HG03103 (cell line): ENCODE results near the gene RHOBTB1.

ENCODE experiments used
- ATAC-seq: cut with Tn5 transposase; IDR thresholded peaks from one replicate; pipeline ENCODE4 v1.9.1; 2021; ENCODE audit warnings: low read depth; ENCODE audit not compliant: unreplicated experiment

RHOBTB1 gene

GRCh38 chr10:60965696-60966095, 21.7 kb upstream of the RHOBTB1 start:
- ATAC-seq, result no peak

DNA sequence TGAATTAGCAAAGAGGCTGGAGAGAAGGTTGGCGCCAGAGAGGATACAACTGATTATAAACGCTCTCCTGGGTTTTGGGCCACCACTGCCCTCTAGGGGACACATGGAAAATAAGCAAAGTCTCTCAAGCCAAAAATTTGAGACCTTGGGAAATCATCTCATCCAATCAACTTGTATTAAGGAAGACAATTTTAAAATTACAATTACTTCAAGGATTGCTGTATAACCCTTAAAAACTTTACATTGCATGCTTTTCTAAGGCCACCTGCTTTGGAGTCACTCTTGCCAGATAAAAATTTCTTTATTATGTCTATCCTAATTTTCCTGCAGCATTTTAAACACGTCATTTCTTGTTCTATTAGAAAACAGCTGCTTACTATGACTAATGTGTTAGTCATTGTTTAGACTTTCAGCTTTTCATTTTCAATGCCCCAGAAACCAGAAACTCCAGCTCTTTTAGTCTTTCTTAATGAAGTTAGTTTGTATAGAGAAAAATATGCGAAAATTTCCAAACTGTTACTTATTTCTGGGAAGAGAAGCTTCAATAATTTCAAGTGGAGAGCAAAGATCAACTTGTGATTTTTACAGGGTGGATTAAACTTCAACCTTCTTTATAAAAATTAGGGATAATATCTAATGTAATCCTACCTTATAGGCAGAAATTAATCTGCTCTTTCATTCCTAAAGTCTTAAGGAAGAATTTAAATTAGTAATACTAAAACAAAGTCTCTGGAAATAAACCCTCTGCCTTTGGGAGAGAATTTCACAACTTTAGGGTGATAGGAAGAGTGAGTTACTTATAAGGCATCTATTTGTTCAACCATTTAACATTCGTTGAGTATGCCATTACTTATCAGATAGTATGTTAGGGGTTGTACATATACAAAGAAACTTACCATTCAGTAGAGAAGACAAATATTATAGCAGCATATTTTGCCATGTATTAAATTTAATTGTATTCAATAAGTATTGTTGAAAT, 20.6 kb upstream of the RHOBTB1 start:
- no peak for ATAC-seq

DNA sequence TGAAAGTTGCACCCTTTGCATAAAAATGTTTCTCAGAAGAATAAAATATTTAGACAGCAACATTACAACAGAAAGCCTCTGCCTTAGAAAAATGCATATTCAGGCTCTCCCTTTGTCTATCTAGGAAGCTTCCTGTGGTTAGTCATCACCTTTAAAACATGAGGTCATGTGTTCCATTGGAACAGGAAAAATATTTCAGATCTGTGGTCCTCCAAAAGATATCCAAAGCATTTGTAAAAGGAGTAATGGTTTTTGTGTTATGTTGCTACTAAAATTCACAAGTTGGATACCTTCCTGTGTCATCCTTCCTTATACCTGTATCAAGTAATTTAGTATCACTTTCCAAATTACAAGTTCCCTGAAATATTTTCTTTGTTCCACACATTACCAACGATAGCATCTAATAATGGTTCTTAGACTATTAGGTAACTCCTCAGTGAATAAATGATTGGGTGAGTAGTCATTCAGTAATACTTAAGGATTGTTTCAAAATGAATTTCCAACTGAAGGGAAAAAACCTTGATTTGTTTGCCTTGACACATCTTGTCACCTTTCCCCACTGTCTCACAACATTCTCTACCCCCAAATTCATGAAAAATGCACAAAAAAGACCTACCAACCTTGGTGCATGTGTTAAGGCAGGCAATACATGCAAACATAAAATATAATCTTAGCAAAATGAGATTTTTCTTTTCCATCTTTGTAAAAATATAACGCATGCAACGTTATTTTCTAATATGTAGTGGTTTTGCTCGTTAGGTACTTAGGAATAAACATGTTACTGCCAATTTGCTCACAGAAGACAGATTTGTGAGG, 19.7 kb upstream of the RHOBTB1 start:
- ATAC-seq, result no peak

- ATAC-seq, result no peak
Observed at GRCh38 chr10:60962946-60963345, 19.0 kb upstream of the RHOBTB1 start.

GRCh38 chr10:60960913-60961312, 16.9 kb upstream of the RHOBTB1 start:
- no peak for ATAC-seq

- ATAC-seq, result no peak
Observed at GRCh38 chr10:60960031-60960430, 16.0 kb upstream of the RHOBTB1 start.

GRCh38 chr10:60958892-60959601, 15.1 kb upstream of the RHOBTB1 start:
- ATAC-seq, result no peak

- ATAC-seq, result no peak
Observed at GRCh38 chr10:60957667-60958221, 13.8 kb upstream of the RHOBTB1 start.

DNA sequence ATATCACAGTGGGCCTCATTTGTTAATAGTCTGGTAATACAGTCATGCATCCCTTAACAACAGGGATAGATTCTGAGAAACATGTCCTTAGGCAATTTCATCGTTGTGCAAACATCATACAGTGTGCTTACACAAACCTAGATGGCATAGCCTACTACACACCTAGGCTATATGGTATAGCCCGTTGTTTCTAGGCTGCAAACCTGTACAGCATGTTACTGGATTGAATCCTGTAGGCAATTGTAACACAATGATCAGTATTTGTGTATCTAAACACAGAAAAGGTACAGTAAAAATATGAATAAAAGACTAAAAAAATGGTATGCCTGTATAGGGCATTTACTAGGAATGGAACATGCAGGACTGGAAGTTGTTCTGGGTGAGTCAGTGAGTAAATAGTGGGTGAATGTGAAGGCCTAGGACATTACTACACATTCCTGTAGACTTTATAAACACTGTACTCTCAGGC, 12.0 kb upstream of the RHOBTB1 start:
- ATAC-seq, result no peak

- no peak for ATAC-seq
Observed at GRCh38 chr10:60955316-60955715, 11.3 kb upstream of the RHOBTB1 start.

DNA sequence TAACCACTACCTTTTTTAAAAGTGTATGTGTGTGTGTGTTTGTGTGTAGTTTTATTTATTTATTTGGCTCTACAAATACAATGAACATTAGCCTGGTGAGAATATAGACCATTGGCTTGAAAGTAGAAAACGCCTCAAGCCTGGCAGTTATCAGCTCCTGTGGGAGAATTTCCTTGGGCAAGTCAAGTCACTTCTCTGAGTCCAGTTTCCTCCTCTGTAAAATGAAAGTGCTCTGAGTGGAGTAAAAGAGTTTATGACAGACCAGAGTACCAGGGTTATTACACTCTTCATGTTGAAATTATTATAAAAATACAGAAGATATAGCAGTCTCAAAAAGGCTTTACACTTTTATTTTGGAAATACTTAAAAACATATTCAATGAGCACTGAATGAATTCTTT, 10.1 kb upstream of the RHOBTB1 start:
- no peak for ATAC-seq

- no peak for ATAC-seq
Observed at GRCh38 chr10:60953420-60953819, 9.4 kb upstream of the RHOBTB1 start.

DNA sequence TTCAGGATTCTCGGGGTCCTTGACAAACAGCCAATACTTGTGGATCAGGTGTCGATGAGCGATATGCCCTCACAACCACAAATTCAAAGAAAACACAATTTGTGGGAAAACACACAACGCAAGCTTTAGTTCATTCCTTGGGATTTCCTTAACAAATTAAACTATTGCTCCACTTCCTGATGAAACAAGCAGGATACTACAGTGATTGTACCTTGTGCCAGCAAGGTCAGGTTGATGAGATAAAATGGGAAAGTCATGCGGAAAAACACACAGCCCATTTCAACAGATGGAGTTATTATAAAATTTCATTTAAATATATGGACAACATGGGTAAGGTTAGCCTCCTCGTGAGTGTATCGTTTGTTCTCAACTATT, 8.8 kb upstream of the RHOBTB1 start:
- no peak for ATAC-seq

DNA sequence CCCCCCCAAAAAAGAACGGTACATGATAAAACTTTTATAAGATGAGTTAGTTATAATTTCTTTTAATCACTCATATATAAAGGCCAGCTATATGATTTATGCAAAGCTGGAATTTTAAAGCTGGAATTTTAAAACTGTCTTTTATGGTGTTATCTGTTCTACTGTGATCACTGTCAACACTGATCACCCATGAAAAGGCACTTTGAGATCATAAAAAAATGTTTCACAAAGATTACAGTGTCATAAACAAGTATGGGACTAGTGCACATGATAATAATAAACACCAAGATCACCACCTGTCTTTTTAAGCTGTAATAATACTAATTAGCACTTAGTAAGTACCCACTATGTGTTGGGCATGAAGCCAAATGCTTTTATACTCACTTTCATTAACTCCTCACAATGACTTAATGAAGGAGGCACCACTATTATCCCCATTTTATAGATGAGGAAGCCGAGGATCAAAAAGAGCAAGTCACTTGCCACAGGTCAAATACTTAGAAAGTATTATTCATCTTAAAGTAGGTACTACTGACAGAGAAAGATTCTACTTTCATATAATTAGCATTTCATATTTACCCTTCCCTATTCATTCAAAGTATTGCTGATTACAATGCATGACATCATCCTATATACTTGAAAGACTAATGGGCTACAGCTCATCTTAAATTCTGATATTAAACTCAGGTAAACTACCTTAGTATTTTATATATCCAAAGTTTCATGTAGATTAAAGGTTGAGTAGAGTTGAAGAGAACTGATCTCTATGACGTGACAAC, 8.3 kb upstream of the RHOBTB1 start:
- no peak for ATAC-seq

DNA sequence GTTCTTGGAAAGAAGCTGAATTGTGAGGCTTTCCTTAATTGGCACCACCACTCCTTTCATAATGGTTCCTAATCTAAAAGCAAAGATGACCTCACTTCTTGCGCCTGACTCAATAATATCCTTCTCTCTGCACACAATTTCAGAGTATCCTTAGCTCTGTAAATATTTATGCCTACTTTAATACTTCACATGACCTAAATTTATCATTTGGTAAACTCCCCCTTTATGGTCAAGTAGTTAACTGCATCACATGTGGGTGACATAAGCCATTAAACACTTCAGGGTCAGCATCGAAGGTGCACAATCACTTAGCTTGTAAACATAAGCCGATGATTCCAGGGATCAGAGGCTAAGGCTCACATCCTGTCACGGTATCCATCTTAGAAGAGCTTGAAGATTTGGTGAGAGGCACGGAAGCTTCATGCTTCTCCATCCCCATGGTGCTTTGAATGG, 7.3 kb upstream of the RHOBTB1 start:
- ATAC-seq, result no peak

DNA sequence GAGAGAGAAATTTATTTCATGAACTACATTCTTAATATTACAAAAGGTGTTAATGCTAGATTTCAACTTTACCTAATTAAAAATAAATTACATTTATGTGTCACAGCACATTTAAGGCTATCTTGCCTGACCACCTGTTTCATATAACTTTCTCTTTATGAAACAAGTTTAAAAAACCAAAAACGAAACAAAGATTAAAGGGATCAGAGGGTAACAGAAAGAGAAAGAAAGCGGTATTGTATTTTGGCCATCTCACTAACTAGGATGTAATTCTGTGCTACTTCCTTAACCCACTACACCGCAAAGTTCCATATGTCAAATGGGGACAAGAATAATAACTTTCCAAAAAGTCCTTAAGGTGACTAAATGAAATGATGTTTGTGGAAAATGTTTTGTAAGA, 6.3 kb upstream of the RHOBTB1 start:
- no peak for ATAC-seq

DNA sequence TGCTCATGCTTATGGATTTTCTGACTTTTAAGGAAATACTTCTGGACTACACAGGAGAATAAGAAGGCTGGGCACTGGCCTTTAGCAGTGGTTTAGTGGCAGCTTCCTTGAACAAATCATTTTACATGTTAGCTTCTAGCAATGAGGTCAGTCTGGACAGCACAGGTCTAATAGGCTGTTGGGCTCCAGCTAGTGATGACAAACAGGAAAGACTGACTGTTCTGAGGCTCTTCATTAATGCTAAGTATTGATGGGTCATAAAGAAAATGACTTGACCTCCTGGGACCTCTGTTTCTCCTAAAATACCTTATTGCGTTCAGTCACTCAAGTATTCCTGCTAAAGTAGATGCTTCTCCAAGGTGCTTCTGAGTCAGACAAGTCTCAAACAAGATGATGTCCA, 4.9 kb upstream of the RHOBTB1 start:
- ATAC-seq, result no peak

GRCh38 chr10:60944910-60945297, 919 bp upstream of the RHOBTB1 start:
- ATAC-seq, result no peak

DNA sequence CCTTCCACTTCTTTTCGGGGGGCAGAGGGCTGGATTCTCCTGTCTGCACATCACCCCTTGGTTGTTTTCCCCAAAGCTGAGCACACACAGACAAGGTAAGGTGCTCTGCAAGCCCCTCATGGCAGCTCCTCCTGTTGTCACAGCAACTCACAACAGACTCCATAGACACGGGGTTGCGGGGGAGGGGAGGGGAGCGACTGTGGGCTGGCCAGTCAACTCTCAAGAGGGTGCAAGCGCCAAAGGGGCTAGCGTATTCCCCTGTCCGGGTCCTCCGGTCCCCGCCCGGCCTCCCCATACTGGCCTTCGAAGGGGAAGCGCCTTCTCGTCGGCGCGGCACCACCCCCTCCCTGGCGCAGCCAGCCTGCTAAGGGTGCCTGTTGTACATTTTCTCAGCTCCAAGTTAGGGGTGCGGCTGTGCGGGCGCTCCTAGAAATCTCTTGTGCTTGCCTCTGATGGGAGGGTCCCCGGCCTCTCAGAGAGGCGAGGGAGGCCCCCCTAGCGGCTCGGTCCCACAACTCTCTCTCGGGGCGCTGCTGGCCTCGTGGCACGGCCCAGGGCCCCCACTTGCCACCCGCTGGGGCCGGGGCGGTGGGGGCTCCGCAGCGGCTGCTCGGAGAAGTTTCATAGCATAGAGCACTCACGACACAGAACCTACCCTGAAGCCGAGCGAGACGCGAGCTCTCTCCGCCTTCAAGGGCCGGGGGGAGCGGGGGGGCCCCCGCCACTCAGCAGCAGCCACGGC, 498 bp downstream of the RHOBTB1 start:
- peak; percentile 33 for ATAC-seq
